ENCODE results near the gene HDAC4. TPM values are rescaled to one million over a fixed set of nuclear protein-coding genes. Genes with fewer than 3 reads are reported as not detected.

Gene HDAC4
- total and polyA plus RNA-seq, 2 experiments from 2014 or later: 8.1 to 41.8 TPM

- DNase-seq (ENCODE audit: low spot score): no peak
- no peak overlapping the region for H3K4me3 Mint-ChIP-seq
Measured at GRCh38 chr2:239372835-239373234, 28.0 kb downstream of the HDAC4 start.

More at GRCh38 chr2:239372835-239373234, 28.0 kb downstream of the HDAC4 start:
- TF ChIP-seq CREB1 (CRISPR knock-in tag; IDR thresholded peaks at IDR 0.05; ENCODE audit: low read depth) (no peak), POLR2AphosphoS5 (IDR thresholded peaks at IDR 0.05; ENCODE audit: low read depth) (no peak), JUNB (IDR thresholded peaks at IDR 0.05; ENCODE audit: unreplicated experiment) (no peak), NANOG (IDR thresholded peaks at IDR 0.05; ENCODE audit: borderline replicate concordance) (no peak), CTCF (conservative IDR thresholded peaks at IDR 0.05; ENCODE audit: low read depth in 2 of 2) (no peak), ZNF114 (CRISPR knock-in tag; IDR thresholded peaks at IDR 0.05) (no peak), ZNF462 (CRISPR knock-in tag; IDR thresholded peaks at IDR 0.05) (no peak), ZNF331 (CRISPR knock-in tag; IDR thresholded peaks at IDR 0.05; ENCODE audit: low read depth) (no peak), STAT1 (IDR thresholded peaks at IDR 0.05; ENCODE audit: unreplicated experiment) (no peak), EZH2phosphoT487 (IDR thresholded peaks at IDR 0.05; ENCODE audit: unreplicated experiment) (no peak), EZH2 (IDR thresholded peaks at IDR 0.05; ENCODE audit: low read depth, unreplicated experiment) (no peak)
- TF ChIP-seq, protein P1, sequence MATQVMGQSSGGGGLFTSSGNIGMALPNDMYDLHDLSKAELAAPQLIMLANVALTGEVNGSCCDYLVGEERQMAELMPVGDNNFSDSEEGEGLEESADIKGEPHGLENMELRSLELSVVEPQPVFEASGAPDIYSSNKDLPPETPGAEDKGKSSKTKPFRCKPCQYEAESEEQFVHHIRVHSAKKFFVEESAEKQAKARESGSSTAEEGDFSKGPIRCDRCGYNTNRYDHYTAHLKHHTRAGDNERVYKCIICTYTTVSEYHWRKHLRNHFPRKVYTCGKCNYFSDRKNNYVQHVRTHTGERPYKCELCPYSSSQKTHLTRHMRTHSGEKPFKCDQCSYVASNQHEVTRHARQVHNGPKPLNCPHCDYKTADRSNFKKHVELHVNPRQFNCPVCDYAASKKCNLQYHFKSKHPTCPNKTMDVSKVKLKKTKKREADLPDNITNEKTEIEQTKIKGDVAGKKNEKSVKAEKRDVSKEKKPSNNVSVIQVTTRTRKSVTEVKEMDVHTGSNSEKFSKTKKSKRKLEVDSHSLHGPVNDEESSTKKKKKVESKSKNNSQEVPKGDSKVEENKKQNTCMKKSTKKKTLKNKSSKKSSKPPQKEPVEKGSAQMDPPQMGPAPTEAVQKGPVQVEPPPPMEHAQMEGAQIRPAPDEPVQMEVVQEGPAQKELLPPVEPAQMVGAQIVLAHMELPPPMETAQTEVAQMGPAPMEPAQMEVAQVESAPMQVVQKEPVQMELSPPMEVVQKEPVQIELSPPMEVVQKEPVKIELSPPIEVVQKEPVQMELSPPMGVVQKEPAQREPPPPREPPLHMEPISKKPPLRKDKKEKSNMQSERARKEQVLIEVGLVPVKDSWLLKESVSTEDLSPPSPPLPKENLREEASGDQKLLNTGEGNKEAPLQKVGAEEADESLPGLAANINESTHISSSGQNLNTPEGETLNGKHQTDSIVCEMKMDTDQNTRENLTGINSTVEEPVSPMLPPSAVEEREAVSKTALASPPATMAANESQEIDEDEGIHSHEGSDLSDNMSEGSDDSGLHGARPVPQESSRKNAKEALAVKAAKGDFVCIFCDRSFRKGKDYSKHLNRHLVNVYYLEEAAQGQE (IDR thresholded peaks at IDR 0.05; ENCODE audit: unreplicated experiment): no peak
- TF ChIP-seq, protein P2, sequence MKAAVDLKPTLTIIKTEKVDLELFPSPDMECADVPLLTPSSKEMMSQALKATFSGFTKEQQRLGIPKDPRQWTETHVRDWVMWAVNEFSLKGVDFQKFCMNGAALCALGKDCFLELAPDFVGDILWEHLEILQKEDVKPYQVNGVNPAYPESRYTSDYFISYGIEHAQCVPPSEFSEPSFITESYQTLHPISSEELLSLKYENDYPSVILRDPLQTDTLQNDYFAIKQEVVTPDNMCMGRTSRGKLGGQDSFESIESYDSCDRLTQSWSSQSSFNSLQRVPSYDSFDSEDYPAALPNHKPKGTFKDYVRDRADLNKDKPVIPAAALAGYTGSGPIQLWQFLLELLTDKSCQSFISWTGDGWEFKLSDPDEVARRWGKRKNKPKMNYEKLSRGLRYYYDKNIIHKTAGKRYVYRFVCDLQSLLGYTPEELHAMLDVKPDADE (IDR thresholded peaks at IDR 0.05): no peak
- H3K27ac Mint-ChIP-seq: no peak overlapping the region
- no peaks in the 10 kb centered on the region; the same call in 1 of the 2 replicates for H3K4me1 ChIP-seq (ENCODE audit: insufficient read depth)
- H3K36me3 Mint-ChIP-seq (ENCODE audit: low read depth): peaks cover 1% of the 10 kb centered on the region; the same call in 2 of the 3 replicates
- H3K36me3 ChIP-seq (ENCODE audit: insufficient read depth): no peaks in the 10 kb centered on the region
- H3K27ac ChIP-seq (ENCODE audit: low read depth): no peak overlapping the region
- no peaks in the 10 kb centered on the region for H3F3A ChIP-seq (replicated peaks; ENCODE audit: low read depth)
- no peak for ATAC-seq
- no peaks in the 10 kb centered on the region for H3K4me1 Mint-ChIP-seq
- H3K9me2 ChIP-seq (ENCODE audit: insufficient read depth): no peaks in the 10 kb centered on the region
- no peaks in the 10 kb centered on the region for H3K27me3 ChIP-seq (ENCODE audit: insufficient read depth)
- H3K9me3 Mint-ChIP-seq: no peaks in the 10 kb centered on the region
- H3K4me2 ChIP-seq: no peak overlapping the region
- H3K27me3 Mint-ChIP-seq (ENCODE audit: insufficient read depth, low read depth, poor library complexity): peaks cover 2% of the 10 kb centered on the region
- H3K79me2 ChIP-seq (replicated peaks; ENCODE audit: insufficient read depth): peaks cover 76% of the 10 kb centered on the region
- peaks cover 10% of the 10 kb centered on the region for H4K20me1 ChIP-seq (replicated peaks; ENCODE audit: insufficient read depth)
- H3K4me3 ChIP-seq: no peak overlapping the region
- no peak overlapping the region for H2AFZ ChIP-seq

Data from GM23338 (cell line).